Hematopoietic multipotent progenitor cell treated with erythropoietin and hydrocortisone succinate and interleukin-3 and kit ligand, for 15 days (in vitro differentiated cells): ENCODE data around the gene TFDP1.

Experiments used
- DNase-seq: peaks from one replicate; pipeline ENCODE4 v3.0.0-alpha.2; 2015; ENCODE audit warnings: low spot score

Gene TFDP1

DNA sequence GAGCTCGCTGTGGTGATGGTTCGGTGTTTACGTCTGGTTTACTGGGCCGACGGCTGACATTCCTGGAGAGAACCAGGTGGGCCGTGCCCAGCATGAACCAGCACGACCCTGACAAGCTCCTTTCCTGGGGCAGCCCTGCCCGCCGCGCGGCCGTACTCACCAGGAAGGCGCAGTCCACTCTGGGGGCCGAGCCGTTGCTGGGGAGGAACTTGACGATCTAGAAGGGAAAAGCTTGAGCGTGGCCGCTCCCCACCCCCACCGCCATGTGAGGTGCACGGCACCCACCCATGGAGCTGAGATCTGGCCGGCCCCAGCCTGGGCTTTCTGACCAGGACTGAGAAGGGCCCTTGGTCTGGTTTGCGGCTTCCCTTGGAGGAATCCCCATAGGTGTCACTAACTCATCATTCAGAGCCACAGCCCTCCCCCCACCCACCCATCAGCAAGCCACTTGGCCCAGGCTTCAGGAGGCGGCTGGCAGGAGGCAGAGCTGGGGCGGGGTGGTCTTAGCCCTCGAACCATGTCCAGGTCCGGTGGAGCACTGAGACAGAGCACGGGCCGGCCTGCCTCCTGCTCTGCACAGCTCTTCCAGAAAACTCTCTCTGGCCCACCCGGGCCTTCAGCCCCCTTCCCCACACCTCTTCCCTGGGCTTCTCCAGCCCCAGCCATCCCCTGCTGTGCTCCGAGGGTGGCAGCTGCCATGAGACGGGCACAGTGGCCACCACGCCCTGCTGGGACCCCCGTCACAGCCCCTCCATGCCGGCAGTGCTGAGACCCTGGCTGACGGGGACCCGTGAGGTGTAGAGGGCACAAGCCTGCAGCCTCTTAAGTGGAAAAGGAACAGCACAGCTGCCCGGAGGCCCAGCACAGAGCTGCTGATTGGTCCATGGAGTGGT, 67.2 kb downstream of the TFDP1 start:
- DNase-seq: no peak

GRCh38 chr13:113652404-113653263, 68.1 kb downstream of the TFDP1 start:
- no peak for DNase-seq

DNA sequence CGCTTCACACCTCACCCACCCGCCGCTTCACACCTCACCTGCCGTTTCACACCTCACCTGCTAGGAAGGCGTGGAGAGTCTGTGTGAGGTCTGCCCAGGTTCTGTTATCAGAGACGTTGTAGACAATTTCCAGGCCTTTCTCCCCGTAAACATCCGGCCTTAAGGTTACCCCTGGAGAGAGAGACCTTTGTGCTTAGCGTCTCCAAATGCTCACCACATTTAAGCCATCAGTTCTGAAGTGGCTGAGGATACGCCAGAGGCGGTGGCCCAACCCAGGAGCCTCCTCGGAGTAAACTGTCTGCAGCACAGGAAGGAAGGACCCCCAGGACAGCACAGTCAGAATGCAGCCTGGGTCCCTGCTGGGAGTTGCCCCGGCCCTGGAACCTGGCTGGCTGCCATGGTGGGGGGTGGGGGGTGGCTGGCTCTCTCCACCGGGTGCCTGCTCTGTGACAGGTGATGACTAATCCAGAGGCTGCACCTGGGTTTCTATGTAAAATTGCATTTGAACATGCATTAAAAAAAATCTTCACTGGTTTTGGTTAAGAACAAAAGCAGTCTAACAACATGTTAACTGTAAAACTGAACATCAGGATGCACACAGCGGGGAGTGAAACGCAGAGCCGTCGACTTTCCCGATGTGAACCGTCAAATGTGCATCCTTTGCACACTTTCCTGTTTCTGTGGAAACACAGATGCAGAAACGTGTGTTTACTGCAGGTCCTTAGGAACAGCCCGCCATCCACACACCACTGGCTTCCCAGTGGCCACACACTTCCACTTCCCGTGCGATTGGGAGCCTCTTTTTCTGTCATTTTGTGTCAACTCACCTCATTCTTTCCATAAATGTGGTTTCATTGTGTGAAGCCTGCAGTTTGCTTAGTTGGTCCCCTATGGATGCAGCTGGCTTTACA, 69.0 kb downstream of the TFDP1 start:
- DNase-seq: no peak

GRCh38 chr13:113654175-113654560, 69.6 kb downstream of the TFDP1 start:
- DNase-seq: no peak

DNA sequence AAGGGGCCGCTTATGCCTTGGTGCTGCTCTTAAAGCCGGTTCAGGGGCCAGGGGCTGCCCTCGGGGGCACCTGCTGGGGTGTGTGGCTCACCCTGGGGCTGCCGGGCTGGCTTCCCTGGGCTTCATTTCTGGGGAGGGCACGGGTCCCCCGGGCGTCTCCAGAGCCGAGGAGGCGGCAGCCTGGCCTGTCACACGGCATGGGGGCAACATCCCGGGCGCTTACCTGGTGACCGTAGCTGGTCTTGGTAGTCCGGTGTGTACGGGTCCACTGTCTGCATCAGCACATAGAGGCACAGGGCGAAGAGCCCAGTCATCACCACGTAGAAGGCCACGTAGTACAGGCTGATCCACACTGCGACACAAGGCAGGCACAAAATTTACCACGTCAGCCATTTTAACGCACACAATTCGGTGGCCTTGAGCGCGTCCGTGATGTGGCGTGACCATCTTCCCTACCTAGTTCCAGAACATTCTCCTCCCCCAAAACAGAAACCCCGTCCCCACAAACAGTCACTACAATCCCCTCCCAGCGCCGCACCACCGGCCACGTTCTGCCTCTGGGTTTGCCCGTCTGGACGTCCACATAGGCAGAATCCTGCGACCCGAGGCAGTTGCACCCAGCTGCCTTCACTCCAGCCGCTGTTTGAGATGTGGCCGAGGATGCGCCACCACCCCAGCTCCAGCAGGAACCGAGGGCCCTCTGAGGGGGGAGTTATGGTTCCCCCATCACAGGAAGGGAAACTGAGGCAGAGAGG, 70.2 kb downstream of the TFDP1 start:
- no peak for DNase-seq

- no peak for DNase-seq
Observed at GRCh38 chr13:113655346-113656002, 70.9 kb downstream of the TFDP1 start.

DNA sequence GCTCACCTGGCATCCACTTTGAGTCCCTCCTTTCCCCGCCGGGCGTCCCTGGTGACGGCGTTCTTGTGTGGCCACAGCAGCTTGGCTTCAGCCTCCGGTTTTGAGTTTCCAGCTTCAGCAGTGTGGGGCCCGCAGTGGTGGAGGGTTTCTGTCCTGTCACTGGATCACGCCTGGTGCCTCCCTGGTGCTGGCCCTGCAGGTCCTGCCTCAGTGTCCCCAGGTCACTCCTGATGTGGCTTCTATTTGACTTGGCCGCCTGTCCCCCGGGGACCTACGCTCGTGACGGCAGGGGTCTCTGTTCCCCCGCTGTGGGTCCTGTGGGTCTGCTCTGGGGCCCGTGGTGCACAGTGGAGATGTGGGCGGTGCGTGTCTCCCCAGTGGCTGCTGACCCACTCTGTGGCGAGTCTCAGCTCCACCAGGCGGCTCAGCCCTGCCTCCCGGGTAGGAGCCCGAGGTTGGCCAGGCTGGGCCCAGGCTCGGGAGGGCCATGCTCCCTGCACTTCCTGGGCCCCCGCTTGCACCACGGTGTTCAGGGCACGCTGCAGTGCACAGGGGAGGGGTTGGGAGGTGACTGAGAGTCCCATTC, 71.5 kb downstream of the TFDP1 start:
- no peak for DNase-seq

- DNase-seq: no peak
Observed at GRCh38 chr13:113656831-113657671, 72.5 kb downstream of the TFDP1 start.

- no peak for DNase-seq
Observed at GRCh38 chr13:113657851-113658741, 73.5 kb downstream of the TFDP1 start, which contains the start of gene ATP4B. Gene ATP4B, minus strand, starts transcription at chr13:113658198. Its CDS starts 54 bp downstream, at chr13:113658144.

GRCh38 chr13:113658836-113659235, 74.3 kb downstream of the TFDP1 start:
- no peak for DNase-seq

DNA sequence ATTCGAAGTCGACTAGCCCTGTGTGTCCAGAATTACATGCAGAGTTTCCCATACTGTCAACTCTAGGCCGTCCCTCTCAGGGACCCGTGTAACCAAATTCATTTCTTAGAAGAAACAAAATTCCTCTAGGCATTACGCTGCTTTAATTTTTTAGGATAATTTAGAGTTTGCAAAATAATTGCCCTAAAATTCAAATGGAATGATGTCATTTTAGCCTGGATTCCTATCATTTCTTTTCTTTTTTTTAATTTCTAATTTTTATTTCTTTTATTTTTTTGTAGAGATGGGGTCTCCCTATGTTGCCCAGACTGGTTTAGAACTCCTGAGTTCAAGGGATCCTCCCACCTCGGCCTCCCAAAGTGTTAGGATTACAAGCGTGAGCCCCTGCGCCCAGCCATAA, 74.8 kb downstream of the TFDP1 start:
- DNase-seq: no peak

DNA sequence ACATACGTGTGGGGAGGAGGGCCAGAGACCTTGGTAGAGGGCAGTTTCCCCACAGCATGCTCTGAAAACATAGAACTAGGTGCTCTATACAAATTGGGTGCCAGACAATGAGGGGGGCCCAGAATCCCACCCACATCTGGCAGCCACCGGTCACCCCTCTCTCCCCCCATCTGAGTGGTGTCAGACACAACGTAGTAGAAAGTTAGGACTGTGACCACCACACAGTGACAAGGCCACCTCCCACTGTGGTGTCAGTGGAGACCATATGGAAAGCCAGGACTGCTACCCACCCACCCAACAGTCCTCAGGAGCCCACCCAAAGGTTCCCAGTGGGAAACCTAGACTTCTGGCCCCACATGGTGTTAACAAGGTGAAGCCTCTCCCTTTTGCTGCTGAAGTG, 75.5 kb downstream of the TFDP1 start:
- no peak for DNase-seq

- no peak for DNase-seq
Observed at GRCh38 chr13:113661509-113661908, 77.0 kb downstream of the TFDP1 start.

- no peak for DNase-seq
Observed at GRCh38 chr13:113663934-113664333, 79.4 kb downstream of the TFDP1 start.

GRCh38 chr13:113664751-113665596, 80.4 kb downstream of the TFDP1 start:
- DNase-seq: no peak

- DNase-seq: no peak
Observed at GRCh38 chr13:113665597-113666328, 81.2 kb downstream of the TFDP1 start.

DNA sequence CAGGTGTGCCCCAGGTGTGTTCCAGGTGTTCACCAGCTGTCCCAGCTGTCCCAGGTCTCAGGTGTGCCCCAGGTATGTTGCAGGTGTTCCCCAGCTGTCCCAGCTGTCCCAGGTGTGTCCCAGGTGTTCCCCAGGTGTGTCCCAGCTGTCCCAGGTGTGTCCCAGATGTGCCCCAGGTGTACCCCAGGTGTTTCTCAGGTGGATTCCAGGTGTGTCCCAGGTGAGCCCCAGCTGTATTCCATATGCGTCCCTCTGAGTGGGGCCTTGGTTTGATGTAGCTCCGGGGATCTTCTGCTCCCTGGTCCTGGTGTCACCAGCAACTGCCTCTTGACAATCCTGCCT, 81.7 kb downstream of the TFDP1 start:
- no peak for DNase-seq
